Activated T-helper 17 cell treated with anti-CD3 and anti-CD28 coated beads, Interleukin-2, amount 50 U/mL, for 72 hours (primary cell): ENCODE results near the gene ACTN4. TPM values are rescaled to one million over a fixed set of nuclear protein-coding genes. Genes with fewer than 3 reads are reported as not detected.
"Not testable (repeated sequence)": the region's sequence is repeated elsewhere in the genome, so short reads cannot be mapped to it uniquely, and the experiment has no call there.

Experiments used
- ATAC-seq: fragments of 150-1000 bp; cut with Tn5 transposase; replicated peaks from 2 replicates; pipeline ENCODE4 v1.10.0; 2021; ENCODE audit warnings: mild to moderate bottlenecking, moderate library complexity
- H3K27ac Mint-ChIP-seq: one replicate; pipeline ENCODE4 v1.8.0; 2022; ENCODE audit warnings: mixed read lengths
- H3K27me3 Mint-ChIP-seq: one replicate; pipeline ENCODE4 v1.8.0; 2022; ENCODE audit warnings: mixed read lengths
- H3K36me3 Mint-ChIP-seq: one replicate; pipeline ENCODE4 v1.8.0; 2022; ENCODE audit warnings: low read depth, mild to moderate bottlenecking, mixed read lengths
- H3K4me1 Mint-ChIP-seq: one replicate; pipeline ENCODE4 v1.8.0; 2022; ENCODE audit warnings: mixed read lengths
- H3K4me3 Mint-ChIP-seq: one replicate; pipeline ENCODE4 v1.8.0; 2022; ENCODE audit warnings: mild to moderate bottlenecking, mixed read lengths
- H3K9me3 Mint-ChIP-seq: one replicate; pipeline ENCODE4 v1.8.0; 2022; ENCODE audit warnings: mixed read lengths
- total RNA-seq, 2 donors: library from RNA; stranded (reverse); gene quantifications; one replicate each; pipeline ENCODE4 v1.2.3, GENCODE V29; 2022

ACTN4 gene
- total RNA-seq, 2 donors from 2014 or later = 312 to 393 TPM

DNA sequence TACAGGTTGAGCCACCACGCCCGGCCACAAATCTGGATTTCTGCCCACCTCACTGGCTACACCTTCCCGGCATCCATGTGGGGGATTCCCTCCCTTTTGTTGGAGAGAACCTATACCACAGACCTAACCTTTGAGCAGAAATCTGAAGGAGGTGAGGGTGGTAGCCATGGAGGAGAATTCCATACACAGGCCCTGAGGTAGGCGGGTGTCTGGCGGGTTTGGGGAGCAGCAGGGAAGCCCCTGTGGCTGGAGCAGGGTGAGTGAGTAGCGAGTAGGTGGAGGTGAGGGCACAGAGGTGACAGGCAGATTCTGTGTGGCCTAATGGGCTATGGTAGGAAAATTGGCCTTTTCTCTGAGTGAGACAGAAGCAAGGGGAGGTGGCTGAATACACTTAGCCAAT lies 17.9 kb upstream of the ACTN4 start:
- Mint-ChIP-seq H3K36me3 (peaks cover 95% of the 10 kb centered on the region), H3K9me3 (no peaks in the 10 kb centered on the region), H3K27me3 (no peaks in the 10 kb centered on the region), H3K4me3 (no peak overlapping the region), H3K27ac (no peak overlapping the region), H3K4me1 (peaks cover 3% of the 10 kb centered on the region)
- ATAC-seq = no peak

GRCh38 chr19:38631301-38631700 lies 16.1 kb upstream of the ACTN4 start:
- H3K27me3 Mint-ChIP-seq, H3K27ac Mint-ChIP-seq, ATAC-seq, H3K4me3 Mint-ChIP-seq, H3K9me3 Mint-ChIP-seq, H3K4me1 Mint-ChIP-seq: not testable (repeated sequence)
- peaks cover 91% of the 10 kb centered on the region for H3K36me3 Mint-ChIP-seq

GRCh38 chr19:38631811-38632475 lies 15.5 kb upstream of the ACTN4 start:
- ATAC-seq, H3K27ac Mint-ChIP-seq, H3K27me3 Mint-ChIP-seq, H3K4me3 Mint-ChIP-seq, H3K9me3 Mint-ChIP-seq: not testable (repeated sequence)
- H3K4me1 Mint-ChIP-seq = peaks cover 12% of the 10 kb centered on the region
- H3K36me3 Mint-ChIP-seq = peaks cover 90% of the 10 kb centered on the region

GRCh38 chr19:38632476-38633213 lies 14.8 kb upstream of the ACTN4 start:
- Mint-ChIP-seq H3K27ac (no peak overlapping the region), H3K36me3 (peaks cover 86% of the 10 kb centered on the region)

DNA sequence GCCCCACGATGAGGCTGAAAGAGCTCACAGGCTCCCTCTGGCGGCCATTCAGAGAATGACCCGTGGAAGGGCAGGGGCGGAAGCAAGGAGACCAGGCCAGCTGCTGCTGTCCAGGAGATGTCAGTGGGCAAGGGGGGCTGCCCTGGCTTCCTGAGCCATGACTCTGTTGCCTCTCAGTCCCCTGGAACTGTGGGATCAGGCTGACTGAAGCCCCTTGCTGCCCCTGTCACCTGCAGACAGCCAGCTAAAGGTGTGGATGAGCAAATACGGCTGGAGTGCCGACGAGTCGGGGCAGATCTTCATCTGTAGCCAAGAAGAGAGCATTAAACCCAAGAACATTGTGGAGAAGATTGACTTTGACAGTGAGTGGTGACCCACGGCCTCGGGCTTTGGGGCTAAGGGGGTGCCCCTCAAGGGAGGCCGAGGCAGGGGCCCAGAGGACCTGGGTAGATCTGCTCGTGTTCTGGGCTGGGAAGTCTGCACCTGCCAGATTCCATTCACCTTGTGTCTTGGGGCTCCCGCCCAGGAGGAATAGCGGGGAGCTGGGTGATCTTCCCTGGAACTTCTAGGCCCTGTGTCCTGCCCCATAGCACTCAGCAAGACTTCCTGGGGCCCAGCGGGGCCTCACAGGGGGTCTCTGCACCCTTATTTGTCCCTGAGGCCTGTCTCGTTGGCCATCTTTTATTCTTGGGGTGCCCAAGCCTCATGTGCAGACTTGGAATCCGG lies 12.5 kb upstream of the ACTN4 start:
- Mint-ChIP-seq H3K27ac (peak overlapping the region; percentile 65), H3K36me3 (peaks cover 64% of the 10 kb centered on the region), H3K4me1 (peaks cover 14% of the 10 kb centered on the region), H3K4me3 (peak overlapping the region; percentile 9), H3K27me3 (no peaks in the 10 kb centered on the region), H3K9me3 (no peaks in the 10 kb centered on the region)
- no peak for ATAC-seq

More at GRCh38 chr19:38632476-38633213, 14.8 kb upstream of the ACTN4 start:
- Mint-ChIP-seq H3K4me3 (no peak overlapping the region), H3K9me3 (no peaks in the 10 kb centered on the region), H3K4me1 (peaks cover 14% of the 10 kb centered on the region), H3K27me3 (no peaks in the 10 kb centered on the region)
- ATAC-seq = no peak

- no peaks in the 10 kb centered on the region for H3K27me3 Mint-ChIP-seq
- peaks cover 14% of the 10 kb centered on the region for H3K4me1 Mint-ChIP-seq
- H3K9me3 Mint-ChIP-seq = no peaks in the 10 kb centered on the region
- peaks cover 55% of the 10 kb centered on the region for H3K36me3 Mint-ChIP-seq
- ATAC-seq = no peak
- peak overlapping the region; percentile 30 for H3K4me3 Mint-ChIP-seq
- peak overlapping the region; percentile 59 for H3K27ac Mint-ChIP-seq
Observed at GRCh38 chr19:38635483-38636399, 11.7 kb upstream of the ACTN4 start.

DNA sequence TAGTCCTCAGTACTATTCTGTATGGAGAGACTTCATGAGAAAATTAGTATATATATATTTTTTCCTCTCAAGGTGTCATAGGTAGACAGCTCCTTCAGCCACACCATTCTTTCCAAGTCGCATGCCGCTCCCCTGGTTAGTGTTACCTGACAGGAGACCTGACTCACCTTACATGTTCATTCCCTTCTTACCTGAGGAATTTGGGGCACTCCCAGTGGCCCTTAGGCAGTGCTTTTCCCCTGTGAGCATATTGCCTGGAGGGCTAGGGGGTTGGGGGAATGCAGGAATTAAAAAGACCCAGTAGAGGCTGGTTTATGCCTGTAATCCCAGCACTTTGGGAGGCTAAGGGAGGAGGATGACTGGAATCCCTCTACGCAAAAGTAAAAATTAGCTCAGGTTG lies 9.0 kb upstream of the ACTN4 start:
- Mint-ChIP-seq H3K4me3 (no peak overlapping the region), H3K4me1 (peaks cover 14% of the 10 kb centered on the region), H3K9me3 (no peaks in the 10 kb centered on the region), H3K36me3 (peaks cover 28% of the 10 kb centered on the region), H3K27me3 (no peaks in the 10 kb centered on the region), H3K27ac (no peak overlapping the region)
- no peak for ATAC-seq

GRCh38 chr19:38639679-38640078 lies 7.8 kb upstream of the ACTN4 start:
- no peak overlapping the region for H3K27ac Mint-ChIP-seq

DNA sequence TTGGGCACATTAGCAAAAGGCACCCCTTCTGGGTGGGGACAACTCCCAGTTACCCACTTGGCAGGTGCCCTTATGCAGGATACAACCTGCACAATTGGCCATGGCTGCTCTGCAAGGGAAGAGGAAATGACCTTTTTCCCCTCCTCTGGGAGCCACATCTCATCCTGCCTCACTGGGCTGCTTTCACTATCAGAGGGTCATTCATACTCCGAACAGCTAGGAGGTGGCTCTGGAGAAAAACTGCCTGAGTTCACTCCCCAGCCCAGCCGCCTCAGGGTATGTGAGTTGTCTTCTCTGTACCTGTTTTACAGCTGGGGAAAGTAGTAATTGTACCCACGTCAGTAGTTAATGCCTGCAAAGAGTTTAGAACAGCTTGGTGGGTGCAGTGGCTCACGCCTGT lies 7.1 kb upstream of the ACTN4 start:
- no peak for ATAC-seq
- Mint-ChIP-seq H3K27ac (no peak overlapping the region), H3K27me3 (no peaks in the 10 kb centered on the region), H3K36me3 (peaks cover 18% of the 10 kb centered on the region), H3K9me3 (no peaks in the 10 kb centered on the region), H3K4me1 (peaks cover 8% of the 10 kb centered on the region), H3K4me3 (no peak overlapping the region)

More at GRCh38 chr19:38639679-38640078, 7.8 kb upstream of the ACTN4 start:
- Mint-ChIP-seq H3K9me3 (no peaks in the 10 kb centered on the region), H3K27me3 (no peaks in the 10 kb centered on the region), H3K36me3 (peaks cover 22% of the 10 kb centered on the region), H3K4me1 (peaks cover 10% of the 10 kb centered on the region), H3K4me3 (no peak overlapping the region)
- no peak for ATAC-seq

DNA sequence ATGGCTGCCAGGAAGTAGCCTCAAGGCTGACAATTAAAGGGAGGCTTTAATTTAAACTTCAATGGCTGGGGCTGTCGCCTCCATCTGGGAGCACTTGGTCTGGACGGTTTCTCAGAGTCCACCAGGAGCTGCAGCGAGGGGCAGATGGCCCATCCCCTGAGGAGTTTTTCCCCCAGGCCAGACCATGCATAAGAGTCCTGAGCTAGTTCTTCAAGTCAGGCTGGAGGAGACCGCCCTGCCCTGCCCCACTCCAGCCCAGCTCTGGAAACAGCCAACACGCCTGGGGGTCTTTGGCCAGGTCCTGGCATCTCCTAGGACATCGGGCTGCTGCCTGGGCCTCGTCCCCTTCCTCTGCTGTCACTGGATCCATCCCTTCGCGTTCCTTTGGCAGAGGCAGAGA lies 5.3 kb upstream of the ACTN4 start:
- Mint-ChIP-seq H3K27ac (no peak overlapping the region), H3K9me3 (no peaks in the 10 kb centered on the region), H3K27me3 (no peaks in the 10 kb centered on the region), H3K4me3 (no peak overlapping the region), H3K36me3 (peaks cover 1% of the 10 kb centered on the region), H3K4me1 (peaks cover under 1% of the 10 kb centered on the region)
- no peak for ATAC-seq

GRCh38 chr19:38644719-38645118 lies 2.7 kb upstream of the ACTN4 start:
- peaks cover 15% of the 10 kb centered on the region for H3K4me1 Mint-ChIP-seq
- ATAC-seq = no peak
- H3K36me3 Mint-ChIP-seq = peaks cover 18% of the 10 kb centered on the region
- no peak overlapping the region for H3K27ac Mint-ChIP-seq
- no peaks in the 10 kb centered on the region for H3K9me3 Mint-ChIP-seq
- H3K27me3 Mint-ChIP-seq = no peaks in the 10 kb centered on the region
- no peak overlapping the region for H3K4me3 Mint-ChIP-seq

DNA sequence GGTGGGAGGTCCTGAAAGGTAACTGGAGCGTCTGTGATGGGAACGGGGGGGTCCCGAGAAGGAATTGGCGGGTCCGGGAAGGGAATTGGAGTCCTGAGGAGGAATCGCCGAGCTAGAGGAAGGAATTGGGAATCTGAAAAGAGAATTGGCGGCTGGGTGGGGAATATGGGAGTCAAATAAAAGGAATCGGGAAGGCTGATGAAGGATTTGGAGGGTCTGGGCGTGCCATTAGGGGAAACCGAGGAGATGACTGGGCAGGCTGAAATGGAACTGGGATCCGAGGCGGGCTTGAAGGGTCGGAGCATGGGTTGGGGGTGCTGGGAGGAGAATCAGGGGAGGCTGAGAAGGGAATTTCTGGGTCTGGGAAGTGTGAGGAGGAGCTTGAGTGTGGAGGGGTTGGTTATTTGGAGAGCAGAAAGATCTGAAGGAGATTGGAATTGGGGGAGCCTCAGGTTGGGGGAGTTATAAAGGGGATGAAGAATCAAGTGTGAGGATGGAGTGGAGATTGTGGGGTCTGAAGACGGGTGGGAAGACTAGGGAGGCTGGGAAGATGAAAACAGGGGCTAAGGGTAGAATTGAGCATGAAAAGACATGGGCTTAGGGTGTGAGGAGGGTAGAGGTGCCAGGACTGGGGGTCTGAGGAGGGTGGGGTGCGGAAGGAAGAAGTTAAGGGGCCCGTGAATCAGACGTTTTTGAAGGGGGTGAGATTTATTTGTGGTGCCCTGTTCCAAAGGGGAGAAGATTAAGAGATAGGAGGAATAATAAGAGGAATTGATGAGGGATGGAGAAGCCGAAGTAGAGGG lies 718 bp downstream of the ACTN4 start:
- Mint-ChIP-seq H3K27ac (peak overlapping the region; percentile 98), H3K36me3 (peaks cover 42% of the 10 kb centered on the region), H3K27me3 (no peaks in the 10 kb centered on the region), H3K4me1 (peaks cover 21% of the 10 kb centered on the region), H3K9me3 (no peaks in the 10 kb centered on the region), H3K4me3 (peak overlapping the region; percentile 100)
- no peak for ATAC-seq

- no peaks in the 10 kb centered on the region for H3K9me3 Mint-ChIP-seq
- peaks cover 27% of the 10 kb centered on the region for H3K4me1 Mint-ChIP-seq
- peak overlapping the region; percentile 100 for H3K4me3 Mint-ChIP-seq
- H3K27ac Mint-ChIP-seq = peak overlapping the region; percentile 98
- no peaks in the 10 kb centered on the region for H3K27me3 Mint-ChIP-seq
- ATAC-seq = no peak
- H3K36me3 Mint-ChIP-seq = peaks cover 48% of the 10 kb centered on the region
Observed at GRCh38 chr19:38648769-38649304, 1.4 kb downstream of the ACTN4 start.
